ENCODE results near the gene NUP153.

- TF ChIP-seq CTCF (conservative IDR thresholded peaks at IDR 0.05; ENCODE audit: low read length) (no peak), EZH2phosphoT487 (IDR thresholded peaks at IDR 0.05; ENCODE audit: borderline replicate concordance, low read depth, low read length) (no peak)
Measured at GRCh38 chr6:17700421-17701416, 6.0 kb downstream of the NUP153 start.

Data from OCI-LY7 (cell line).